H1 (cell line): ENCODE data around the gene GRM8. TPM values are rescaled to one million over a fixed set of nuclear protein-coding genes. Genes with fewer than 3 reads are reported as not detected.

Source experiments
- BRCA1 ChIP-seq: IDR thresholded peaks from 2 replicates; pipeline ENCODE4 v1.6.1; 2012; ENCODE audit warnings: low read depth, low read length, improper control_type of control experiment
- EZH2 ChIP-seq: fragments of 200-600 bp; sonication (generic); IDR thresholded peaks from 2 replicates; pipeline ENCODE4 v1.7.1; 2012; ENCODE audit warnings: low read depth, mild to moderate bottlenecking, moderate library complexity, low read length, inconsistent platforms; ENCODE audit not compliant: severe bottlenecking
- TEAD4 ChIP-seq: IDR thresholded peaks from 2 replicates; pipeline ENCODE4 v1.6.1; 2012; ENCODE audit warnings: low read depth, low read length, inconsistent platforms, mixed read lengths
- polyA plus RNA-seq, 7 experiments: library from polyadenylated mRNA; depleted of rRNA in 3 of 7; stranded (reverse) in 5 of 7; unstranded in 2 of 7; fragments of >200 nt in 5 of 7; fragments of 200-250 nt in 2 of 7; gene quantifications; 1 replicate in 5 of 7; 2 replicates in 1 of 7; 4 replicates in 1 of 7; pipeline versions ENCODE4 v1.2.1 to v1.2.3, GENCODE V29; 2011 to 2013; ENCODE audit warnings: missing spikeins in 2 of 7, mixed read lengths in 2 of 7
- total RNA-seq: library from RNA; stranded (reverse); fragmentation: NEBNext Ultra II Directional; extraction: Animal tissue kit (Norgen Biotek cat#: 25700); gene quantifications from 2 replicates; pipeline ENCODE4 v1.2.1, GENCODE V29; 2021
- TF ChIP-seq, protein P1 (sequence below), 3 experiments: IDR thresholded peaks; 1 replicate in 2 of 3; 2 replicates in 1 of 3; pipeline versions ENCODE4 v1.5.1 to v1.6.1; 2011; ENCODE audit warnings: low read length in 3 of 3, mild to moderate bottlenecking in 3 of 3, inconsistent platforms in 2 of 3, low read depth in 1 of 3, moderate library complexity in 1 of 3; ENCODE audit not compliant: insufficient read depth in 1 of 3; ENCODE audit errors: control extremely low read depth in 1 of 3

Gene GRM8
- total and polyA plus RNA-seq, 2 of the 8 experiments (the other 6 are each of a cell fraction or from before 2014, with no cell fraction given) = 2.6 to 2.8 TPM

DNA sequence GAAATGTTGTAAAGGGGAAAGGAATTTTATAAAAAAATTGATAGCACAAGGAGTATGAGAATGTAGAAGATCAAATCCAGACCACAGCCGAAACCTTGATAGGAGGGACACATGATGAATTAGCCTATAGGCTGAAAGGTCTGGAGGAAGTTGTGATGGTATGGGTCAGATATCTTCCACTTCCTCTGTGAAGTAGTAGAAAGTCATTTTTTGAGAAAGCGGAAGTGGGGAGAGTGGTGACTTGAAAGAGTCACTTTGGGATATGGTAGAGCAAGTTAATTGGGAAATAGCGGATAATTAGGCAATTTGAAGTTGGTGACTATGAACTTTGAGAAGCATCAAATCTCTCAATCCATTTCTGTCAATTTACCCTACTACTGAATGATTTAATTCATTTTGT is 99.4 kb downstream of the GRM8 start (continued):
- TF ChIP-seq, protein P1, sequence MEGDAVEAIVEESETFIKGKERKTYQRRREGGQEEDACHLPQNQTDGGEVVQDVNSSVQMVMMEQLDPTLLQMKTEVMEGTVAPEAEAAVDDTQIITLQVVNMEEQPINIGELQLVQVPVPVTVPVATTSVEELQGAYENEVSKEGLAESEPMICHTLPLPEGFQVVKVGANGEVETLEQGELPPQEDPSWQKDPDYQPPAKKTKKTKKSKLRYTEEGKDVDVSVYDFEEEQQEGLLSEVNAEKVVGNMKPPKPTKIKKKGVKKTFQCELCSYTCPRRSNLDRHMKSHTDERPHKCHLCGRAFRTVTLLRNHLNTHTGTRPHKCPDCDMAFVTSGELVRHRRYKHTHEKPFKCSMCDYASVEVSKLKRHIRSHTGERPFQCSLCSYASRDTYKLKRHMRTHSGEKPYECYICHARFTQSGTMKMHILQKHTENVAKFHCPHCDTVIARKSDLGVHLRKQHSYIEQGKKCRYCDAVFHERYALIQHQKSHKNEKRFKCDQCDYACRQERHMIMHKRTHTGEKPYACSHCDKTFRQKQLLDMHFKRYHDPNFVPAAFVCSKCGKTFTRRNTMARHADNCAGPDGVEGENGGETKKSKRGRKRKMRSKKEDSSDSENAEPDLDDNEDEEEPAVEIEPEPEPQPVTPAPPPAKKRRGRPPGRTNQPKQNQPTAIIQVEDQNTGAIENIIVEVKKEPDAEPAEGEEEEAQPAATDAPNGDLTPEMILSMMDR (IDR thresholded peaks at IDR 0.05; ENCODE audit: control extremely low read depth in 1 of 3, insufficient read depth in 1 of 3, low read depth in 1 of 3, low read length in 3 of 3) = no peak
- TF ChIP-seq TEAD4 = no peak
- TF ChIP-seq BRCA1 = no peak
- TF ChIP-seq EZH2 = no peak
